GM19324 (cell line): ENCODE data around the gene LSAMP.

ENCODE experiments used
- ATAC-seq: cut with Tn5 transposase; IDR thresholded peaks from one replicate; pipeline ENCODE4 v1.9.1; 2021; ENCODE audit warnings: mild to moderate bottlenecking, moderate library complexity; ENCODE audit not compliant: unreplicated experiment, low FRiP score

Gene LSAMP

GRCh38 chr3:116445311-116445841 lies at the start of gene LSAMP:
LSAMP (minus strand) TSS chr3:116445487.
- no peak for ATAC-seq

GRCh38 chr3:116492379-116492778 lies 47.1 kb upstream of the LSAMP start:
- ATAC-seq = no peak

GRCh38 chr3:116483135-116483534 lies 37.8 kb upstream of the LSAMP start:
- no peak for ATAC-seq

GRCh38 chr3:116476691-116477090 lies 31.4 kb upstream of the LSAMP start:
- ATAC-seq = no peak

GRCh38 chr3:116474801-116475200 lies 29.5 kb upstream of the LSAMP start:
- ATAC-seq = no peak

GRCh38 chr3:116474032-116474780 lies 28.9 kb upstream of the LSAMP start:
- no peak for ATAC-seq

- ATAC-seq = no peak
Observed at GRCh38 chr3:116473602-116474001, 28.3 kb upstream of the LSAMP start.

DNA sequence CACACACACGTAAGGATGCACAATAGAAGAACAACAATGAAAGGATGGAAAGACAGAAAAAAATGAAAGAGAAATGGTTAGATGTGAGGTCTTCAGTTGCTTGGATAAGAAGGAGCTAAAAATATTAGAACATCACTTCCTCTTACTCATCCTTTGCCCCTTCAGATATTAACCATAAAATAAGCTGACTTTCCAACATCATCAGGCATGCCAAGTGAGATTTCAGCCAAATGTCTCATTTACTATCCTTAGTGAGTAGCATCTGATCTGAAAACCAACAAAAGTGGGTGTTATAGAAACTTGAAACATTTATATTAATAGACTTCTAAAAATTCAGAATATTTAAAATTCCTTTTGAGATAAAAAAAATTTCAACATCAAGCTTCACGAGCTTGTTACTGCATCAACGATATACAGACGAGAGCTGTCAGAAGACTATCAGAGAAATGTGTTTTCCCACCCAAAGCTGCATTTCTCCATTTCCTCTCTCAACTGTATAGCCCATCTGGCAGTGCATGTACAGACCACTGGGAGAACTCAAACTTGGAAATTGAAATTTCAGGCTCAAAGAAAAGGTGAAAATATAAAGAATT lies 25.4 kb upstream of the LSAMP start:
- no peak for ATAC-seq

DNA sequence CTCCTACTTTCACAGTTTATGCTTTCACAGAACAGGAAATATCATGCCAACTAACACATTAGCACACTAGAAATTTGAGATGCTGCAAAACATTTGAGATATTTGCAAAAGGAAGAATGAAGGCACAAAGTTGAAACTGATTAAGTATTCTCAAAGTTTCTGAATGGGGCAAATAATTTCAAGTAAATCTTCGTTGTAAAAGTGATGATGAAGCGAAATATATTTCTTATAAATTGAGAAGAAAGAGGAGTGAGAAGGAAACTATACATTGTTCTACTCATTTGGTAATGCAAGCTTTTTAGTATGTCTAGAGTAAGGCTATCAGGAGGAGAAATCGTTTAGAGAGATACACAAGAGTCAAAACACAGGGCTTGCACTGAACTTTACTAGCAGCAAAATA lies 24.3 kb upstream of the LSAMP start:
- ATAC-seq = no peak

DNA sequence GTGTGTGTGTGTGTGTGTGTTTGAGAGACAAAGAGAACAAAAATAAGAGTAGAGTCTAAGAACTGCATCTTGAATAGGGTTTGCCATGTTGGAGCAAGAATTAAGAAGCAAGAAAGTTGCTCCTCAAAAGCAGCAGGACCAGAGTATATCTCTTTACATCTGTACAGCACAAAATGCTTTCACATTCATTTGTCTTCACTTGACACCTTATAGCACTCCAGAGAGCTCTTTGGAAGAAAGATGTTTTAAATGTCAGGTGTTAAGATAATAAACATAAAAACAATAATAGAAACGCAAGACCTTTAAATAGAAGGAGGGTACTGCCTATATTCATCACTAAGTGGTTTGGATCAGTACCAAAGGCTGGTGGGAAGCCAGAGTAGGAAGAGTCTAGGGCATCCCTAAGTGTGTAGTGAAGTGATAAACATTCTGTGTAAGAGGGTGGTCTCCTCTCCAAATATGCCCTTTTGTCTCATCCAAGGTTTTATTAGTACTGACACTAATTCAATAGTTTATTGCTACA lies 19.1 kb upstream of the LSAMP start:
- ATAC-seq = no peak

DNA sequence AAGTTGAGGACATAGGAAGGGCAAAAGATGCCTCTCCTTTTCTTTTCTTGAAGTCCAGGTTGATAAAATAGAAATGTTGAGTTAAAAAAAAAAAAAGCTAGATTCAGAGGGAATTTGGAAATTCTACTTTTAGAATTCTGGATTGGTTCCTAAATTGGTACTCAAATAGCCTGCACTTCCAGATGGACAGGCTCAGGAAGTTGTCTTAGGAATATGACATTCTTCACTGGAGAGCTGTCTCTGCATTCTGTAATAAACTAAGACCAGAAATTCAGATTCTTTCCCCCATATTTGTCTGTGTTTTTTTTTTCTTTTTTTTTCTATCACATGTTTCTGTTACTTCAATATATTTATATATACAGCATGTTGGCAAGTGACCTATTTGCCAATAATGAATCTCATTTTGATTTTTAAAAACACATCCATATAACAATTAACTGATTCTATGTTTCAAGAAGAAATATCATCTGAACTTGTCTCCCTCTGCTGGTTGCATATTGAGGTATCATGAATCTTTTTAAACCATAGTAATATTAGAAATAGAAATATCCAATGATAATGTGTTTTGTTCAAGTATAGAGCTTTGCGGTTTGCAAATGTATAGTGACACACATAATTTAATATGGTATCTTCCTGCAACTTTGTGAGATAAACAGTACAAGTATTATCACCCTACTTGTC lies 8.5 kb upstream of the LSAMP start:
- no peak for ATAC-seq

DNA sequence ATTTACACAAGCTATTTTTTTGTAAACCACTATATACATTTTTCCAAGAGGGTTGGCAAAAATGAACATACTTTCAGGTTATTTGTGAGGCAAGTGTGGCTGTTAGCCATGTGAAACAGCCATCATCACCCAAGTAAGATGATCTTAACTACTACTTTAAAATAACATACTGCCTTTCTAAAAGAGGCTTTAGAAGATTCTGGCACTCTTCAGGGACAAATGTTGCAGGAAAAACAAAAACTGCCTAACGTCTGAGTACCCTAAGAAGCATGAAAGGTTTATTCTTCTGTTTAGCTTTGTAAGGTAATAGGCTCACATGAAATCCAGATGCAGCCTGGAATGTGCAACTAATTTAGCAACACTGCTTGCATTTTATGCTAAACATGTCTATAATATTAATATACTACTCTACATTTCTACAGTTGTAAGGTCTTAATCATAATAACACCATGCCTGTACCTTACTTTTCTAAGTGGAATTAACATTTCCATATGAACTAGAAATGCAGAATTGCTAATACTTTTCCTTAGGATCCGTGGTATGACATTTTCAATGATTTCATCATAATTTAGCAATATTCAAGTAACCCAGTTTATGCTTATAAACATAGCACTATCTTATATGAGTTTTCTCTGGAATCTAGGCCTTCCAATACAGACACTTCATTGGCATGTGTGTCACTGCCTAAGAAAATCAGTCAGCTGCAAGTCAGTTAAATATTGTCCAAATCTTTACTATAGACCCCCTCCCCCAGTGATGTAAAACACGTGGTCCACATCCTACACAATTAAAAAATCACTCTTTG lies 4.5 kb upstream of the LSAMP start:
- ATAC-seq = no peak

- ATAC-seq = no peak
Observed at GRCh38 chr3:116445990-116446389, 703 bp upstream of the LSAMP start.

DNA sequence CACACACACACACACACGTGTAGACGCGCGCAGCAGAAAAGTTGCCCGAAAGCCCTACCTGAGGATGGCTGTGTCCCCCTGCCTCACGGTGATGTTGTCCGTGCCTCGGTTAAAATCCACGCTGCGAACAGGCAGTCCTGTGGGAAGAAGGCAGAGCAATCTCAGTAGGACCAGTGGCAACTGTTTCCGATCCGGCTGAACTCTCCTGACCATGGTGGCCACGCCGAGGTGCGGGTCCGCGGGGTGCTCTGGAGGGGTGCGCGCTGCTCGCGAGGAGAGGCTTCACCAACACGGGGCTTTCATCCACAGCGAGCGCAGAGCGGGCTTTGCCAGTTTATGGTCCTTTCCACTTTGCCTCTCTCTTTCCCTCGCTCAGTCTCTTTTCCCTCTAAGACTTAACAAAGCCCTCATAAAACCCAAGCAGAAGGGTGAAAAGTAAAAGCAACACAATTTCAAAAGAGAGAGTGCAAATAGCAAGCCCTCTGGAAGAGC lies 422 bp downstream of the LSAMP start:
- ATAC-seq = no peak

GRCh38 chr3:116444115-116444747 lies 1.1 kb downstream of the LSAMP start:
- no peak for ATAC-seq

DNA sequence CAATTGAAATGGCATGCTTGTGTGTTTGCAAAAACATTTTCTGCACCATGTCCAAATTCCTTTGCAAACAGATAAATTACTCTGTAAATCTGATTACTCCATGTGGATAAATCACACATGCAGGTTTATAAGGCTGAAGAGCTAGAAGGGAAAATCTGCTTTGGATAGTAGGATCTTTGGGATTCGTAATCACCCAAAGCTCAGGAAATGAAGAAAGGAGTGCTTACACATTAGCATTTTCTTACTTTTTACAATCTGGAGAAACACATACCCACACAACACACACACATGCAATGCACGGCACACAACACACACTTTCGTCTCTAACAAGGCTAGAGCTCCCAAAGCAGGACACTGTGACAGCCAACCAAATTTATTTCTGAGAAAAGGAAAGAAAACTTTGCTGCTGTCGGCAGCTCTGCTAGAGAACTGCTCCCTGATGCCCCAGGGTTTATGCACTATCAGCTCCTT lies 2.1 kb downstream of the LSAMP start:
- ATAC-seq = no peak

- no peak for ATAC-seq
Observed at GRCh38 chr3:116442331-116443021, 2.8 kb downstream of the LSAMP start.

DNA sequence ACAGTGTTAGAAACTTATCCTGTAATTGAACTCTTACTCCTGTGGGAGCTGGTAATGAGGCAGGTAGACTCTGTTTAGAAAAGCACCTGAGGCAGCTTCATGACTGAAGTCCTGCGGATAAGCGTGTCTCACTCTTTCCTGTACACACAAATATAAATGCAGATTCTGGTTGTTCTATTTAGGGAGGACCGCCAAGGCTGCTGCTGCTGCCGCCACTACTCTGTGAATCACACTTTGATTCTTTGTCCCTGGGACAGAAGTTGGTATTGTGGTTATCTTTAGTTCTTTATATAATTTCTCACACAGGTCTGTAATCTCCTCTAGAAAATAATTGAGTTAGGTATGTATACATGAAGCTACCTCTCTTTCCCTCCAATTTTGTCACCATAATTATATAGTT lies 3.6 kb downstream of the LSAMP start:
- ATAC-seq = no peak

GRCh38 chr3:116440196-116440595 lies 5.1 kb downstream of the LSAMP start:
- ATAC-seq = no peak
